GM12878 (cell line): Measurements from ENCODE around the gene CLSTN2.

Experiments used
- LARP7 ChIP-seq: fragments of 450-650 bp; IDR thresholded peaks from 2 replicates; pipeline ENCODE4 v1.6.1; 2017; ENCODE audit warnings: mild to moderate bottlenecking
- MYC ChIP-seq: IDR thresholded peaks from 2 replicates; pipeline ENCODE4 v1.6.1; 2011; ENCODE audit warnings: mild to moderate bottlenecking, low read length, moderate library complexity, inconsistent platforms; ENCODE audit not compliant: insufficient read depth, insufficient replicate concordance, insufficient read length, severe bottlenecking
- REST ChIP-seq: IDR thresholded peaks from 2 replicates; pipeline ENCODE4 v1.6.1; 2012; ENCODE audit warnings: mild to moderate bottlenecking, low read depth, low read length
- SMAD1 ChIP-seq: fragments of 450-650 bp; IDR thresholded peaks from 2 replicates; pipeline ENCODE4 v1.6.1; 2018; ENCODE audit warnings: mild to moderate bottlenecking, low read depth; ENCODE audit not compliant: partially characterized antibody

DNA sequence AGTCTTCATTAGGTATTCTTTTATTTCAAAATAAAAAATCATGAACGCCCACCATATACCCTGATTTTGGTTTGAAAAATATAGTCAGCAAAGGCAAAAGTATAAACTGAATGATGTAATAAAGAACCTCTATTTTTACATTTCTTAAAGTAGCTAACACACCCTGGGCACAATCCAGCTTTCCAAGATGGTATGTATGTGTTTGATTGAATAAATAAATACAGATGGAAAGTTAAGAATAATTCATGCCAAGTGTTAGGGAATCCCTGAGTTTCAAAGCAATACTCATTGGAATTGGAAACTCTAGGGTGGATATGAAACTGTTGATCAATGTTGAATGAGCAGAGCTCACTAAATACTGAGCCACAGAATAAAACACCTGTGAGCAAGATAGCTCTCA, 679.0 kb downstream of the CLSTN2 start:
- TF ChIP-seq MYC (no peak), SMAD1 (no peak), LARP7 (no peak), REST (no peak)
